Naive B cell (primary cell): ENCODE results near the gene RUBCN. TPM values are rescaled to one million over a fixed set of nuclear protein-coding genes. Genes with fewer than 3 reads are reported as not detected.
"Not testable (repeated sequence)": the region's sequence is repeated elsewhere in the genome, so short reads cannot be mapped to it uniquely, and the experiment has no call there.

Source experiments
- ATAC-seq, 2 donors: fragments of 150-1000 bp; cut with Tn5 transposase; 2 replicates each; pipeline ENCODE4 v1.10.0; 2021; ENCODE audit warnings: low read depth in 2 of 2, mild to moderate bottlenecking in 2 of 2, moderate library complexity in 2 of 2
- DNase-seq: peaks from one replicate; pipeline ENCODE4 v3.0.0; 2022
- H3K27ac Mint-ChIP-seq, 6 donors: one replicate each; pipeline ENCODE4 v1.8.0; 2020 to 2022; ENCODE audit warnings: mild to moderate bottlenecking in 6 of 6, mixed read lengths in 6 of 6, moderate library complexity in 5 of 6, inconsistent platforms in 2 of 6
- H3K27me3 Mint-ChIP-seq, 3 donors: one replicate each; pipeline ENCODE4 v1.8.0; 2021 to 2022; ENCODE audit warnings: mixed read lengths in 3 of 3, mild to moderate bottlenecking in 1 of 3
- H3K36me3 Mint-ChIP-seq, 2 donors: one replicate each; pipeline ENCODE4 v1.8.0; 2020 to 2022; ENCODE audit warnings: mixed read lengths in 2 of 2, inconsistent platforms in 1 of 2, mild to moderate bottlenecking in 1 of 2
- H3K4me1 Mint-ChIP-seq, 3 donors: one replicate each; pipeline ENCODE4 v1.8.0; 2020 to 2022; ENCODE audit warnings: mixed read lengths in 3 of 3, inconsistent platforms in 1 of 3, mild to moderate bottlenecking in 1 of 3, moderate library complexity in 1 of 3
- H3K4me3 Mint-ChIP-seq, 8 donors: one replicate each; pipeline ENCODE4 v1.8.0; 2020 to 2022; ENCODE audit warnings: mild to moderate bottlenecking in 8 of 8, mixed read lengths in 8 of 8, moderate library complexity in 8 of 8, inconsistent platforms in 2 of 8
- H3K9me3 Mint-ChIP-seq, 7 donors: one replicate each; pipeline ENCODE4 v1.8.0; 2020 to 2022; ENCODE audit warnings: mixed read lengths in 7 of 7, mild to moderate bottlenecking in 5 of 7, inconsistent platforms in 2 of 7, moderate library complexity in 1 of 7
- polyA plus RNA-seq, 6 donors: library from polyadenylated mRNA; unstranded; fragments of 300-500 nt; fragmentation: Illumina TruSeq; gene quantifications; one replicate each; pipeline ENCODE4 v1.2.3, GENCODE V29; 2021; ENCODE audit warnings: low read depth in 6 of 6

The RUBCN gene
- polyA plus RNA-seq, 6 donors from 2014 or later = 20.0 to 46.9 (median 24.8) TPM

DNA sequence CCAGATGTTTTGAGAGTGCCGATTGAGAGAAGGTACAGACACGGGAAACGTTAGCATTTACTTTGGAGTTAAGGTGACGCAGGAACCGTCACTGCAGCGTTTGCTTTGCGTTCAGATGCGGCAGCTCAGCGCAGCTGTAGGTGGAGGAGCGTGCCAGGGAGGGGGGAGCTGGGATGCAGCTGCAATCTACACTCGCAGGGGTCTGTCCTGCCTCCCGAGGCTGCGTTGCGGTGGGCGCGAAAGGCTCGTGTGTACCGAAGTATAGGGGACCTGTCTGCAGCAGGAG lies 12.6 kb upstream of the RUBCN start:
- peaks cover 25 to 33% (median 30%) of the 10 kb centered on the region in 3 donors for H3K4me1 Mint-ChIP-seq
- no peaks in the 10 kb centered on the region for H3K9me3 Mint-ChIP-seq
- DNase-seq (no peak), ATAC-seq (peak; percentile 56 to 57)
- H3K27ac Mint-ChIP-seq = peak overlapping the region; percentile 83 to 100 (median 96)
- peak overlapping the region; percentile 90 to 98 (median 96) for H3K4me3 Mint-ChIP-seq
- no peaks in the 10 kb centered on the region for H3K36me3 Mint-ChIP-seq
- H3K27me3 Mint-ChIP-seq = no peaks in the 10 kb centered on the region

- H3K4me3 Mint-ChIP-seq = peak overlapping the region; percentile 90 to 98 (median 96)
- peaks cover 21 to 30% (median 30%) of the 10 kb centered on the region in 3 donors for H3K4me1 Mint-ChIP-seq
- peak overlapping the region; percentile 83 to 100 (median 96) for H3K27ac Mint-ChIP-seq
- ATAC-seq (no peak), DNase-seq (no peak)
- no peaks in the 10 kb centered on the region for H3K36me3 Mint-ChIP-seq
- H3K9me3 Mint-ChIP-seq = no peaks in the 10 kb centered on the region
- H3K27me3 Mint-ChIP-seq = no peaks in the 10 kb centered on the region
Observed at GRCh38 chr3:197748597-197749314, 12.1 kb upstream of the RUBCN start.

- ATAC-seq = no peak
- Mint-ChIP-seq H3K27me3 (no peaks in the 10 kb centered on the region), H3K9me3 (no peaks in the 10 kb centered on the region), H3K36me3 (no peaks in the 10 kb centered on the region), H3K4me1 (peaks cover 14 to 23% (median 21%) of the 10 kb centered on the region in 3 donors), H3K4me3 (peak overlapping the region in 2 of 8 donors; percentile 39 to 75), H3K27ac (peak overlapping the region in 3 of 6 donors; percentile 12 to 89 (median 83))
- no peak for DNase-seq
Observed at GRCh38 chr3:197746801-197747237, 10.1 kb upstream of the RUBCN start.

DNA sequence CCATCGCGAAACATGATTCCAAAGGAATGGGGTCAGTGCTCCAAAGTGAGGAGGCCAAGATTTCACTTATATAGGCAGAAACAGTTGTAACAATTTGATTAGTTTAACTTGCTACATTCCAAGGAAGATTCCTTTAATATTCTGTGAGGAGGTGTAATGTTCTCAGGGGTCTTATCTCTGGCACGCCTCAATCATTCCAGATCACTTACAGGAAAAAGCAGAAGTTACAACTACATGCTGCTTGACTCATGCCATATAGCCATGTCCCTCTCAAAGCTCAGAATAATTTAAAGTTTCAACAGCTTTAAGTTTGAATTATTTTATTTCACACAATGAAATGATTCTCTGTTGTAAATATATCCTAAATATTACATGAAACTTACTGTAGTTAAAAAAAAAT lies 9.5 kb upstream of the RUBCN start:
- H3K27me3 Mint-ChIP-seq = no peaks in the 10 kb centered on the region
- peaks cover 12 to 18% (median 18%) of the 10 kb centered on the region in 3 donors for H3K4me1 Mint-ChIP-seq
- no peaks in the 10 kb centered on the region for H3K9me3 Mint-ChIP-seq
- peak overlapping the region in 1 of 8 donors; percentile 38 for H3K4me3 Mint-ChIP-seq
- no peak overlapping the region for H3K27ac Mint-ChIP-seq
- H3K36me3 Mint-ChIP-seq = no peaks in the 10 kb centered on the region
- no peak for ATAC-seq
- no peak for DNase-seq

GRCh38 chr3:197742787-197743186 lies 6.1 kb upstream of the RUBCN start:
- Mint-ChIP-seq H3K4me3 (peak overlapping the region in 1 of 8 donors; percentile 35), H3K9me3 (no peaks in the 10 kb centered on the region), H3K4me1 (peaks cover 0 to 11% (median 3%) of the 10 kb centered on the region in 3 donors), H3K27ac (no peak overlapping the region), H3K36me3 (no peaks in the 10 kb centered on the region), H3K27me3 (no peaks in the 10 kb centered on the region)
- no peak for ATAC-seq
- no peak for DNase-seq

GRCh38 chr3:197737749-197738462 lies 1.2 kb upstream of the RUBCN start:
- Mint-ChIP-seq H3K4me3 (peak overlapping the region; percentile 86 to 100 (median 94)), H3K4me1 (peaks cover 22 to 47% (median 38%) of the 10 kb centered on the region in 3 donors), H3K27ac (peak overlapping the region; percentile 87 to 99 (median 96)), H3K9me3 (no peaks in the 10 kb centered on the region), H3K36me3 (no peaks in the 10 kb centered on the region), H3K27me3 (no peaks in the 10 kb centered on the region)
- no peak for DNase-seq
- ATAC-seq = no peak

DNA sequence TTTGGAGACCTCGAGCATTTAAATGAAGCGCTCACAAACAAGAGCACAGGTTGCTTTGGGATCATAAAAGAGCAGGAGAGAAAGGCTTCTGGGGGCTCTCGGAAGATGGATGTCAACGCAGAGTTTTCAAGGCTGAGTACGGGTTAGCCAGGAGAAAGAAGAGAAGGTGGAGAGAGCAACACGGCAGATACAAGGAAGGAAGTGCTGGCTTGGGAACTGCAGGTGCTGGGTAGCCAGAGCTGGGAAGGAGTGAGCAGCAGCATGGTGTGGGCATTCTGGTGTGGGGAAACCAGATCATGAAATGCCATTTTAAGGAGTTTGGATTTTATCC lies 580 bp upstream of the RUBCN start:
- peak overlapping the region; percentile 86 to 100 (median 94) for H3K4me3 Mint-ChIP-seq
- H3K9me3 Mint-ChIP-seq = no peaks in the 10 kb centered on the region
- peak overlapping the region; percentile 87 to 99 (median 96) for H3K27ac Mint-ChIP-seq
- DNase-seq (no peak), ATAC-seq (no peak)
- H3K4me1 Mint-ChIP-seq = peaks cover 22 to 53% (median 42%) of the 10 kb centered on the region in 3 donors
- H3K36me3 Mint-ChIP-seq = no peaks in the 10 kb centered on the region
- H3K27me3 Mint-ChIP-seq = no peaks in the 10 kb centered on the region

DNA sequence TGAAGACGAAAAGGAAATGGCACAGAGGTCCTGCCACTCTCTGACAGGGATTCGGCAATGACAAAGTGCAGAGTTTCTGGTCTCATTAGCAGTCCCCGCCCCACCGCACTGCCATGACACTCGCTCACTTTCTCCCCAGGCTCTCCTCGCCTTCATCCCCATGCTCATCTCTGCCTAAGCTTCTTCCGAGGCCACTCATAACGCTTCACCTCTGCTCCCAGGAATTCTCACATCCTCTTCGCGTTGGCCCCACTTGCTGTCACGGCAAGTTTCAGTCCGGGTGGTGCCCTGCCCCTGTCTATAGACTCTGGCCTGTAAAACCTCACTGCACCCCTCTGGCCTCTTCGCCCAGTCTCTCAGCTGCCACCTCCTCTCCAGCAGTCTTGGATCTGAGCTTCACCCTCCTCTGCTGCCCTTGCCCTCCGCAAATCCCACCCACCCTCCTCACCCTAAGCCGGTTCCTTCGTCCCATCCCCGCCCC lies 654 bp downstream of the RUBCN start:
- no peaks in the 10 kb centered on the region for H3K9me3 Mint-ChIP-seq
- peaks cover 27 to 58% (median 50%) of the 10 kb centered on the region in 3 donors for H3K4me1 Mint-ChIP-seq
- ATAC-seq = no peak
- H3K4me3 Mint-ChIP-seq = peak overlapping the region; percentile 86 to 100 (median 96)
- no peaks in the 10 kb centered on the region for H3K27me3 Mint-ChIP-seq
- no peaks in the 10 kb centered on the region for H3K36me3 Mint-ChIP-seq
- H3K27ac Mint-ChIP-seq = peak overlapping the region; percentile 95 to 99 (median 97)
- DNase-seq = peak; percentile 17

DNA sequence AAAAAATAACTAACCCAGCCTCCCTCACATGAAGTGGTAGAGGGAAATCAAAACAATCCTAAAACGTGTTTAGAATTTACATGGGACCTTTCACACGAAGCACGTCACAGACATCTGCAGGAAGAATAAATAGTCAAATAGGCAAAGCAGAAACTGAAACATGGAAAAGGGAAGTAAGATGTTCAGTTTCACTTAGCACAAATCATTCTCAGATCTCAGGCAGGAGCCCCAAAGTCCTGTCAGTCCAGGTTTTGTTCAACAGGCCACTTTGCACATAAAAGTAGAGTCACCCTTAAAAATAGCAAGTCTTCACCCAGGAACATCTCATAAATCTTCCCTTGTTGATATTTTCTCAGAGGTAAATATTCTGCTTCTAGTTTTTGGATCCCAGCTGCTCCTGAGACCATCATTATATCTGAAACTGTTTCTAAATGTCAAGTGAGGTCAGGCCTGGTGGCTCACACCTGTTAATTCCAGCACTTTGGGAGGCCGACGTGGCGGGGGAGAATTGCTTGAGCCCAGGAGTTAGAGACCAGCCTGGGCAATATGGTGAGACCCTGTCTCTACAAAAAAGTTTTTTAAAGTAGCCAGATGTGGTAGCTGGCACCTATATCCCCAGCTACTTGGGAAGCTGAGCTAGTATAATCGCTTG lies 1.9 kb downstream of the RUBCN start:
- peak; percentile 78 for DNase-seq
- Mint-ChIP-seq H3K27me3 (no peaks in the 10 kb centered on the region), H3K27ac (peak overlapping the region; percentile 96 to 99 (median 98)), H3K4me3 (peak overlapping the region; percentile 80 to 100 (median 92)), H3K4me1 (peaks cover 27 to 66% (median 62%) of the 10 kb centered on the region in 3 donors), H3K36me3 (no peaks in the 10 kb centered on the region), H3K9me3 (no peaks in the 10 kb centered on the region)
- peak; percentile 54 to 55 for ATAC-seq

- ATAC-seq (no peak), DNase-seq (no peak)
- peaks cover 36 to 70% (median 69%) of the 10 kb centered on the region in 3 donors for H3K4me1 Mint-ChIP-seq
- peaks cover 0 to 5% (median 0%) of the 10 kb centered on the region in 7 donors for H3K9me3 Mint-ChIP-seq
- H3K36me3 Mint-ChIP-seq = peaks cover 8 to 9% of the 10 kb centered on the region in 2 donors
- peak overlapping the region; percentile 64 to 98 (median 94) for H3K27ac Mint-ChIP-seq
- H3K4me3 Mint-ChIP-seq = peak overlapping the region in 3 of 8 donors; percentile 9 to 24 (median 20)
- H3K27me3 Mint-ChIP-seq = no peaks in the 10 kb centered on the region
Observed at GRCh38 chr3:197733042-197733441, 3.7 kb downstream of the RUBCN start.

DNA sequence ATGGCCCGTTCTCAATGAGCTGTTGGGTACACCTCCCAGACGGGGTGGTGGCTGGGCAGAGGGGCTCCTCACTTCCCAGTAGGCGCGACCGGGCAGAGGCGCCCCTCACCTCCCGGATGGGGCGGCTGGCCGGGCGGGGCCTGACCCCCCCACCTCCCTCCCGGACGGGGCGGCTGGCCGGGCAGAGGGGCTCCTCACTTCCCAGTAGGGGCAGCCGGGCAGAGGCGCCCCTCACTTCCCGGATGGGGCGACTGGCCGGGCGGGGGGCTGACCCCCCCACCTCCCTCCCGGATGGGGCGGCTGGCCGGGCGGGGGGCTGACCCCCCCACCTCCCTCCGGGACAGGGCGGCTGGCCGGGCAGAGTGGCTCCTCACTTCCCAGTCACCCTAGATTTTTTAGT lies 5.2 kb downstream of the RUBCN start:
- H3K9me3 Mint-ChIP-seq, H3K27me3 Mint-ChIP-seq, ATAC-seq, H3K36me3 Mint-ChIP-seq, DNase-seq: not testable (repeated sequence)
- peaks cover 33 to 67% (median 61%) of the 10 kb centered on the region in 3 donors for H3K4me1 Mint-ChIP-seq
- peak overlapping the region in 1 of 8 donors; percentile 44 for H3K4me3 Mint-ChIP-seq
- peak overlapping the region in 3 of 6 donors; percentile 91 to 97 (median 96) for H3K27ac Mint-ChIP-seq

GRCh38 chr3:197730770-197731169 lies 5.9 kb downstream of the RUBCN start:
- not testable (repeated sequence) for DNase-seq, ATAC-seq, H3K9me3 Mint-ChIP-seq, H3K27me3 Mint-ChIP-seq
- Mint-ChIP-seq H3K4me1 (peaks cover 30 to 64% (median 58%) of the 10 kb centered on the region in 3 donors), H3K27ac (peak overlapping the region in 5 of 6 donors; percentile 82 to 94 (median 90)), H3K36me3 (peaks cover 9 to 11% of the 10 kb centered on the region in 2 donors), H3K4me3 (peak overlapping the region in 2 of 8 donors; percentile 9 to 81)

- Mint-ChIP-seq H3K4me3 (peak overlapping the region in 2 of 8 donors; percentile 33 to 40), H3K9me3 (peaks cover 0 to 5% (median 0%) of the 10 kb centered on the region in 7 donors)
Observed at GRCh38 chr3:197730200-197730599, 6.5 kb downstream of the RUBCN start.

More at GRCh38 chr3:197730200-197730599, 6.5 kb downstream of the RUBCN start:
- no peak for DNase-seq
- ATAC-seq = no peak
- Mint-ChIP-seq H3K4me1 (peaks cover 31 to 64% (median 58%) of the 10 kb centered on the region in 3 donors), H3K27ac (peak overlapping the region; percentile 26 to 82 (median 71)), H3K36me3 (peaks cover 9 to 12% of the 10 kb centered on the region in 2 donors), H3K27me3 (no peaks in the 10 kb centered on the region)
